22Rv1 (cell line): Measurements from ENCODE around the gene EML4.

Experiments
- H3K27ac ChIP-seq: fragments of 450-650 bp; 2 replicates; pipeline ENCODE4 v1.5.1; 2017
- ZFX ChIP-seq: fragments of 450-650 bp; IDR thresholded peaks from 2 replicates; pipeline ENCODE4 v1.6.1; 2017; ENCODE audit warnings: antibody characterized with exemption, borderline replicate concordance
- TF ChIP-seq, protein P1 (sequence below): fragments of 450-650 bp; IDR thresholded peaks from 2 replicates; pipeline ENCODE4 v1.5.1; 2017; ENCODE audit warnings: mild to moderate bottlenecking

Gene EML4

DNA sequence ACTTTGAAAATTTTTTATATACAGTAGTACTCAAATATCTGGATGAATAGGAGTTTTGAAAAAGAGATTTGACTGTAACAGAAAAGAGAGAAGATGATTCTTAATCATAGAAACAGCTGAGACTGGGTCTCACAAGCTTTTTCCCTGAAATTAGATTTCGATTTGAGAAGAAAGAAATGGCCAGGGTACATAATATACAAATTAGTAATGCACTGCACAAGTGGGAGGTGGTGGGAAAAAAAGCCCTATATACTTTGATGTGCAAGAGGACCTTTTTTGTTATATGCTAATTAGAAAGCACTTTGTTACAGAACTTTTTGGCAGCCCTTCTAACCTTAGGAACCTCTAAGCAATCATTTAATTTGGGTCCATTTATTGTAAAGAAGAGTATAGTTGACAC lies 62.9 kb downstream of the EML4 start:
- no peak overlapping the region for H3K27ac ChIP-seq
- TF ChIP-seq ZFX, result no peak
- TF ChIP-seq, protein P1, sequence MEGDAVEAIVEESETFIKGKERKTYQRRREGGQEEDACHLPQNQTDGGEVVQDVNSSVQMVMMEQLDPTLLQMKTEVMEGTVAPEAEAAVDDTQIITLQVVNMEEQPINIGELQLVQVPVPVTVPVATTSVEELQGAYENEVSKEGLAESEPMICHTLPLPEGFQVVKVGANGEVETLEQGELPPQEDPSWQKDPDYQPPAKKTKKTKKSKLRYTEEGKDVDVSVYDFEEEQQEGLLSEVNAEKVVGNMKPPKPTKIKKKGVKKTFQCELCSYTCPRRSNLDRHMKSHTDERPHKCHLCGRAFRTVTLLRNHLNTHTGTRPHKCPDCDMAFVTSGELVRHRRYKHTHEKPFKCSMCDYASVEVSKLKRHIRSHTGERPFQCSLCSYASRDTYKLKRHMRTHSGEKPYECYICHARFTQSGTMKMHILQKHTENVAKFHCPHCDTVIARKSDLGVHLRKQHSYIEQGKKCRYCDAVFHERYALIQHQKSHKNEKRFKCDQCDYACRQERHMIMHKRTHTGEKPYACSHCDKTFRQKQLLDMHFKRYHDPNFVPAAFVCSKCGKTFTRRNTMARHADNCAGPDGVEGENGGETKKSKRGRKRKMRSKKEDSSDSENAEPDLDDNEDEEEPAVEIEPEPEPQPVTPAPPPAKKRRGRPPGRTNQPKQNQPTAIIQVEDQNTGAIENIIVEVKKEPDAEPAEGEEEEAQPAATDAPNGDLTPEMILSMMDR, result no peak

DNA sequence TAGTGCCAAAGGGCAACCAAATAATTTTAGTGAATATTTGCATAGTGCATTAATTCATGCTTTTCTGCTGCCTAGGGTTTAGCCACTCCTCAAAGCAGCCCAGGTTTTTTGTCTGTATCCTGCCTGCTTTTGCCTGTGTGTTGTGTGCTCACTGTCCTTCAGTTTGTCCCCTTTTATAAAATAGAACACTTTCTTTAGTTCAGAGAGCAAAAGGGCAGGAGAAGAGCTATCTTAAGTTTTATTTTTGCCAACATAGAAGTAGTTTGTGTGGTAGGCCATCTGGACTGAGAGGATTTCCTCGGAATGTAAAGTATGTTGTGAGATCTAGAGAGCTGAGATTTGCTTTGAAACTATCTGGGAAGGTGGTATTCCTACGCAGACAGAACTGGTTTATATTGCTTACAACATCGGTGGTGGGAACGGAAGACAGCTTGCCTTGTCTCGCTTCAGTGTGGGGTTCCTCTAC lies 64.9 kb downstream of the EML4 start:
- TF ChIP-seq ZFX, result no peak
- TF ChIP-seq, protein P1, result no peak
- no peak overlapping the region for H3K27ac ChIP-seq

DNA sequence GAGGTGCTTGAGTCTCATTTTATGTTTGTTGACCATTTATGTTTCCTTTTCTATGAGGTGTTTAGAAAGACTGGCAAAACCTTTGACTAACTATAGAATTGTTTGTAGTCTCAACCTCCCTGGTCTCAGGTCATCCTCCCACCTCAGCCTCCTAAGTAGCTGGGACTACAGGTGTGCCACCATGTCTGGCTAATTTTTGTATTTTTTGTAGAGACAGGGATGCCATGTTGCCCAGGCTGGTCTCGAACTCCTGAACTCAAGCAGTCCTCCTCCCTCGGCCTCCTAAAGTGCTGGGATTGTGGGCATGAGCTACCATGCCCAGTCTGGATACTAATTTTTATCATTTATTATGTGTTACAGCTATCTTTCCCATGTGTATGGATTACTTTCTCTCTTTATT lies 67.8 kb downstream of the EML4 start:
- TF ChIP-seq, protein P1, result no peak
- TF ChIP-seq ZFX, result no peak

DNA sequence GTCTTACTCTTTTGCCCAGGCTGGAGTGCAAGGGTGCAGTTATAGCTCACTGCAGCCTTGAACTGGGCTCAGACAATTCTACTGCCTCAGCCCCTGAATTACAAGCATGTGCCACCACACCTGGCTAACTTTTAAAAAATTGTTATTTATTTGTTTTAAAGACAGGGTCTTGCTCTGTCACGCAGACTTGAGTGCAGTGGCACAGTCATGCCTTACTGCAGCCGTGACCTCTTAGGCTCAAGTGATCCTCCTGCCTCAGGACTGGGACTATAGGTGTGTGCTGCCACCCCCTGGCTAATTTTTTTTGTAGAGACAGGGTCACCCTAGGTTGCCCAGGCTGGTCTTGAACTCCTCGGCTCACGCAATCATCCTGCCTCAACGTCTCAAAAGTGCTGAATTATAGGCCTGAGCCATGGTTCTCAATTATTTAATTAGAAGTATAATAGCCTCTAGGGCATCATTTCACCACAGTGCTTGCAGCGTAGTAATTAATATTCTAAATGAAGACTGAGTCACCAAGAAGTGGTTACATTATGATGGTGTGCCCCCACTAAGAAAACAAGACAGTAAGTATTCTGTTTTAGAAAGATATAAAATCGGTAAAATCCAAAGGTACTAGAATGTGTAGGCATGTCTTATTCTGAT lies 69.6 kb downstream of the EML4 start:
- TF ChIP-seq, protein P1, result peak; percentile 39
- no peak for TF ChIP-seq ZFX
- H3K27ac ChIP-seq, result no peak overlapping the region

More for the DNA sequence above, 67.8 kb downstream of the EML4 start:
- no peak overlapping the region for H3K27ac ChIP-seq

DNA sequence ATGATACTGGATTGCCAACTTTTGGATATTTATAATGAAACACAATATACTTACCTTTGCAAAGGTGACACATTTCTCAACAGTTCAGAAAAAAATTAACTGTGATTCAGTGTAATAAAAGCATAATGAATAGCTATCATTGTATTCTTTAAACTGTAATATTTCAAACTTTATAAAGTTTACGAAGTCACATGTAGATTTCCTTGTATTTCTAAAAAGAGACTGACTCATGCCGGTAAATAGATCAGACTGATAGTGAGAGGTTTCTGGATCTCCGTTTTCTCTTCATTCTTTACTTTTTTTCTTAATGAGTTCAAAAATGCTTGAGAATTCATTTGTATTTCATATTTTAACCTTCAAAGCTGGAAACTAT lies 70.1 kb downstream of the EML4 start:
- TF ChIP-seq ZFX, result no peak
- TF ChIP-seq, protein P1, result no peak
- H3K27ac ChIP-seq, result no peak overlapping the region

DNA sequence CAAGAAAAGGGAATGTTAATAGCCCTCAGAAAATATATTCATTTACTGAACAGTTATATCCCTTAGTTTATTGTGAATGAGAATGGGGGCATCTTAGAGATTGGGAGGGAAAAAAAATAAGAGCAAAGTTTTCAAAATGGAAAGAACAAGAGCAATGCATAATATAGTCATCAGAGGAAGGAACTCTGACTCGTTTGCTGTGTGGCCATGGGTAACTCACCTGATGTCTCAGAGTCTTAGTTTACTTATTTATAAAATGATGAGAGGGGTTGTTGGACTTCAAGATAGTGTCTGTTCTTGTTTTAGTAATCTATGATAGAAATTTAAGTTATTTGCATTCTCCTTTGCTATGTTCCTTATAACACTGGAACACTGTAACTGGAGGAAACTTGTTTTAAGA lies 70.7 kb downstream of the EML4 start:
- no peak overlapping the region for H3K27ac ChIP-seq
- TF ChIP-seq, protein P1, result no peak
- no peak for TF ChIP-seq ZFX

DNA sequence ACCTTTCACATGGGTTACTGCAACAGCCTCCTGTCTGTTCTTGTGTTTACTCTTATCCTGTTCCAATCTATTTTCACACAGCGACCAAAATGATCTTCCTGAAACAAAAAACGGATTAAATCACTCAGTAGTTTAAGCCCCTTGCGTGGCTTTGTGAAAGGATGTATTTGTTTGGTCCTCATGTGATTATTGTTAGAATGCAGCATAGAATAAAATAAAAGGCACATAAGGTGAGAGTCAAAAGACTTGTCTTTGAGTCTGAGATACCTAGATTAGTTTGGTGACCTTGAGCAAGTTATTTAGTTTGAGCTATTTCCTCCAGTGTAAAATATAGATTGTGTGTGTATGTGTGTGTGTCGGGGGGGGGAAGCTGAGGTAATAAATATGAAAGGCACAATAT lies 72.4 kb downstream of the EML4 start:
- TF ChIP-seq, protein P1, result no peak
- TF ChIP-seq ZFX, result no peak
- H3K27ac ChIP-seq, result no peak overlapping the region
